NCI-H748 treated with DMSO at 0.1 percent for 48 hours (cell line): ENCODE data around the gene KRTAP5-2.
A peak's percentile ranks its signal among the peaks of the same experiment; 100 is the strongest.

Source experiments
- DNase-seq: peaks from one replicate; lab custom pipeline; 2025; lab: John Stamatoyannopoulos, UW

KRTAP5-2 gene

DNA sequence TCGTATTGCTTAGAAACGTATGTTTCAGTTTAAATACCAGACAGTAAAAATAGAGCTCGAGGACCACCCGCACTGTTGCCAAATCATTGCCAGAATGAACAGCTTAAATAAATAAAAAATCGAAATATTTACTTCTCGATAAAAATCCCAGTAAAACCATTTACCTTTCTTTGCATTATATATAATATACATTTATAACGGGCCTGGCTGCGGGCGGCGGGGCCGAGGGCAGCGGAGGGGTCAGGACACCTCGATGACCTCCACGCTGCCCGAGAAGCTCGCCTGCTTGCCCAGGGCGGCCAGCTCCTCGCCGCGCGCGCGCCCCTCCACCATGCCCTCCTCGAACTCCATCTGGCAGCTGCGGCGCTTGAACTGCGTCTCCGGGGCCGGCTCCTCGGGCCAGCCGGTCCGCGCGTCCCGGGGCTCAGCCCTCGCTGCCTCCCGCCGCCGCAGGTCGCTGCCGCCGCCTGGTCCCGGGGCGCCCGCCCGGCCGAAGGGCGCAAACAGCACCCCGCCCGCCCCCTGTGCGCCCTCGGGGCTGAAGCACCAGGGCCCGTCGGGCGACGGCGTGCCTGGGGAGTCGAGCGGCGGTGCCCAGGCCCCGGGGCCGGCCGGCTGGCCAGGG is 41.7 kb downstream of the KRTAP5-2 start:
- DNase-seq: no peak

DNA sequence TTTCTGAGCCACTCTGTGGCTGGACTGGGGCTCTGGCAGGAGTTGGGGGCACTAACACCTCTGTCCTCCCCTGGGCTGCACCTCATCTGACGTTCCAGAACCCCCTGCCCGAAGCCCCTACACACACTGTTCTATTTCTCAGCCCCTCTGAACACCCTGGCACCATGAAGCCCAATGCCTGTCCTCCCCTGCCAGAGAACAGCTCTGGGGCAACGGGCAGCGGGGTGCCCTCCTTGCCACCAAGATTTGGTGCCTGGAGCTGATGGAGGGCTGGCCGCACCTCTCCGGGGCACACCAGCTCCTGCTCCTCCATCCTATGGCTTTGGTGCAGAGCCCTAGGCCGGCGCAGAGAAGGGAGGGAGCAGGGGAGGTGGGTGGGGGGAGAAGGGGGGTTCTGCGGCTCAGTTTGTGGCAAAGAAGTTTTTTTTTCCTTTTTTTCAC is 42.4 kb downstream of the KRTAP5-2 start:
- DNase-seq: no peak

GRCh38 chr11:1554981-1555712 is 42.9 kb downstream of the KRTAP5-2 start:
- no peak for DNase-seq

DNA sequence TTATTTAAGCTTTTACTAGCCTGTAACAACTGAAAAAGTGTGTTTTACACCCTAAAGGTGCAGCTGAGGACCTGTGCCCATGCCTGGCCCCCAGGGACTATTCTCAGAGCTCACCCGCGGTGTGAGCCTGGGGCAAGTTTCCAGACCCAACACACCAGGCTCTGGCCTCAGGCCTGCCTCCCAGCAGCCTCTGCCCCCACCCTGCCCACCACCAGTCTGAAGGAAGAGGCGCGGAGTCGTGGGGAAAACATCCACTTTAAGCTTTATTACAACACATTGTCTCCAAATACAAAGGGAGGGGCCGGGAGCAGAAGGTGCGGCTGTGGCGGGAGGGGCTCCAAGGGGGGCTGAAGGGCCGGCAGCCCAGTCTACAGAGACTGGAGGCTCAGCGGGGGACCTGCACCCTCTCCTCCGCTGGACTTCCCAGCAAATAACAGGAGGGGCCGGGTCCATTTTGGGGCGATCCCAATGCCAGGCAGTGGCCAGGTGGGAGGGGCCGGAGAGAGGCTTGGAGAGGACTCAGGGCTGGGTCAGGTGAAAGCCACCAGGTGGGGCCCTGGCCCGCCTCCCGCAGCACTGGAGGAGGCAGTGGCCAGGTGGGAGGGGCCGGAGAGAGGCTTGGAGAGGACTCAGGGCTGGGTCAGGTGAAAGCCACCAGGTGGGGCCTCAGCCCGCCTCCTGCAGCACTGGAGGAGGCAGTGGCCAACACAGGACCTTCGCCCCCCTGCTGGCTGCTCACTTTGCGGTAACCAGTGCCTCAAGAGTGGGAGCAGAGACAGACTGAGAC is 44.1 kb downstream of the KRTAP5-2 start:
- DNase-seq: peak; percentile 19

- no peak for DNase-seq
These were observed 48.5 kb downstream of the KRTAP5-2 start for GRCh38 chr11:1549338-1550330.

GRCh38 chr11:1548221-1549070 is 49.6 kb downstream of the KRTAP5-2 start:
- peak; percentile 57 for DNase-seq

DNA sequence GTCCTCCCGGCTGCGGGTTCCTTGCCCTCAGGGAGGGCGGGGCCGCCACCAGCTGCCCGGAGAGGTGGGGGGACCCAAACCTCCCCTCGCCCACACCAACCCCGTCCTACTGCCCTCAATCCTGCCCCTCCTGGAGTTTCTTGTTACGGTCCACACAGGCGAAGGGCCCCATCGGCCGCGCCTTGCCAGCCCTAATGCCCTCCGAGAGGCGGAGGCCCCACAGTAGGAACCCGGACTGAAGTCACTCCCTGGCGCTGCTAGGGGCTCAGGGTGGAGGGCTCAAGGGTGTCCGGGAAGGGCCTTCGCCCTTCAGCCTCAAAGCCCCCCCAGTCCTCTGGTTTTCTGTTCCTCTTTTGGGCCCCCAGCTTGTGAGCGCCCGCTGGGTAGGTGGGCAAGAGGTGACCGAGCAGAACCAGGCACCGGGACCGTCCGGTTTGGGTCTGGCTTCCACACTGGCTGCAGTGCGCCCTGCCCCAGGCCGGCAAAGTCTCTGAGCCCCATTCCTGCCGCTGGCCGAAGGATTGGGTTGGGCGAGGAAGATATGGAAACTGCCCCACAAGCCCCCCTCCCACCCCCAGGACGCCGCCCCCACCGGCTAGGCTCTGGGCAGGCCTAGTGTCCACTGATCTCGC is 50.5 kb downstream of the KRTAP5-2 start:
- no peak for DNase-seq
